Activated B cell treated with CpG ODN at 0.5 μM for 24 hours (primary cell): ENCODE data around the gene KATNB1. TPM values are rescaled to one million over a fixed set of nuclear protein-coding genes. Genes with fewer than 3 reads are reported as not detected.

Experiments
- ATAC-seq: fragments of 200-7000 bp; cut with Tn5 transposase; one replicate; pipeline ENCODE4 v1.10.0; 2021; ENCODE audit warnings: low read depth, mild to moderate bottlenecking, moderate library complexity
- CTCF ChIA-PET: fragments of 350-600 bp; sonication (Branson Sonifier 250); formaldehyde crosslinking; loops from one replicate; lab custom pipeline; 2021; ENCODE audit warnings: antibody characterized with exemption; lab: Charles Lee
- POLR2A ChIA-PET: fragments of 350-600 bp; sonication (Branson Sonifier 250); formaldehyde crosslinking; loops from one replicate; lab custom pipeline; 2021; ENCODE audit warnings: antibody characterized with exemption; lab: Charles Lee
- DNase-seq: peaks from one replicate; pipeline ENCODE4 v3.0.0; 2022
- H3K27ac Mint-ChIP-seq: one replicate; pipeline ENCODE4 v1.8.0; 2020; ENCODE audit warnings: mixed read lengths
- H3K27me3 Mint-ChIP-seq: one replicate; pipeline ENCODE4 v1.8.0; 2021; ENCODE audit warnings: mixed read lengths
- H3K36me3 Mint-ChIP-seq: one replicate; pipeline ENCODE4 v1.8.0; 2021; ENCODE audit warnings: low read depth, mixed read lengths
- H3K4me1 Mint-ChIP-seq: one replicate; pipeline ENCODE4 v1.8.0; 2021; ENCODE audit warnings: mixed read lengths
- H3K4me3 Mint-ChIP-seq: one replicate; pipeline ENCODE4 v1.8.0; 2020; ENCODE audit warnings: mild to moderate bottlenecking, mixed read lengths
- H3K9me3 Mint-ChIP-seq: one replicate; pipeline ENCODE4 v1.8.0; 2020; ENCODE audit warnings: mixed read lengths
- CTCF ChIP-seq: fragments of 200-600 bp; IDR thresholded peaks from one replicate; pipeline ENCODE4 v1.8.0; 2022; ENCODE audit warnings: antibody characterized with exemption, mild to moderate bottlenecking
- intact Hi-C: fragments of 100-400 bp; cut with micrococcal nuclease; formaldehyde crosslinking; loops from one replicate; pipeline ENCODE4 v1.15.1; 2024
- total RNA-seq: library from RNA; stranded (reverse); gene quantifications from 2 replicates; pipeline ENCODE4 v1.2.3, GENCODE V29; 2022

The KATNB1 gene
- total RNA-seq, 1 donor from 2014 or later, result 16.8 TPM

- H3K4me3 Mint-ChIP-seq, result no peak overlapping the region
- no peaks in the 10 kb centered on the region for H3K9me3 Mint-ChIP-seq
- no peaks in the 10 kb centered on the region for H3K36me3 Mint-ChIP-seq
- DNase-seq, result no peak
- no peaks in the 10 kb centered on the region for H3K27me3 Mint-ChIP-seq
- H3K4me1 Mint-ChIP-seq, result peaks cover 8% of the 10 kb centered on the region
- no peak for TF ChIP-seq CTCF
- POLR2A ChIA-PET, result no interaction called here
- no peak overlapping the region for H3K27ac Mint-ChIP-seq
- peak; percentile 10 for ATAC-seq
- CTCF ChIA-PET, result no interaction called here
- intact Hi-C loops, result no loop called here
Measured at GRCh38 chr16:57725151-57725550, 10.4 kb upstream of the KATNB1 start.

GRCh38 chr16:57725554-57725953, 10.0 kb upstream of the KATNB1 start:
- POLR2A ChIA-PET, result no interaction called here
- no peak for TF ChIP-seq CTCF
- Mint-ChIP-seq H3K9me3 (no peaks in the 10 kb centered on the region), H3K27ac (no peak overlapping the region), H3K4me3 (no peak overlapping the region), H3K36me3 (no peaks in the 10 kb centered on the region), H3K4me1 (peaks cover 8% of the 10 kb centered on the region), H3K27me3 (no peaks in the 10 kb centered on the region)
- no peak for ATAC-seq
- intact Hi-C loops, result no loop called here
- CTCF ChIA-PET, result interaction anchor here (1.0 kb wide), 1 partner anchor 149 kb away, joined by 3 read pairs; no protein-coding TSS in a partner anchor
- DNase-seq, result no peak

GRCh38 chr16:57725976-57726375, 9.6 kb upstream of the KATNB1 start:
- peaks cover 8% of the 10 kb centered on the region for H3K4me1 Mint-ChIP-seq
- POLR2A ChIA-PET, result no interaction called here
- intact Hi-C loops, result no loop called here
- no peak overlapping the region for H3K4me3 Mint-ChIP-seq
- no peak for TF ChIP-seq CTCF
- no peaks in the 10 kb centered on the region for H3K9me3 Mint-ChIP-seq
- no peaks in the 10 kb centered on the region for H3K36me3 Mint-ChIP-seq
- CTCF ChIA-PET, result interaction anchor here (1.0 kb wide), 1 partner anchor 149 kb away, joined by 3 read pairs; no protein-coding TSS in a partner anchor
- DNase-seq, result no peak
- no peak for ATAC-seq
- no peaks in the 10 kb centered on the region for H3K27me3 Mint-ChIP-seq
- no peak overlapping the region for H3K27ac Mint-ChIP-seq

GRCh38 chr16:57726433-57726947, 9.1 kb upstream of the KATNB1 start:
- Mint-ChIP-seq H3K4me3 (no peak overlapping the region), H3K9me3 (no peaks in the 10 kb centered on the region), H3K4me1 (peaks cover 8% of the 10 kb centered on the region), H3K36me3 (no peaks in the 10 kb centered on the region), H3K27me3 (no peaks in the 10 kb centered on the region), H3K27ac (no peak overlapping the region)
- no peak for TF ChIP-seq CTCF
- DNase-seq, result no peak
- ATAC-seq, result no peak
- ChIA-PET CTCF (interaction anchor here (1.0 kb wide), 1 partner anchor 150 kb away, joined by 3 read pairs; no protein-coding TSS in a partner anchor), POLR2A (no interaction called here)
- intact Hi-C loops, result no loop called here

GRCh38 chr16:57727610-57728009, 8.0 kb upstream of the KATNB1 start:
- H3K27me3 Mint-ChIP-seq, result no peaks in the 10 kb centered on the region
- CTCF ChIA-PET, result no interaction called here
- no peaks in the 10 kb centered on the region for H3K36me3 Mint-ChIP-seq
- no peak for TF ChIP-seq CTCF
- ATAC-seq, result no peak
- peaks cover 8% of the 10 kb centered on the region for H3K4me1 Mint-ChIP-seq
- POLR2A ChIA-PET, result no interaction called here
- no peak for DNase-seq
- intact Hi-C loops, result no loop called here
- no peak overlapping the region for H3K27ac Mint-ChIP-seq
- no peak overlapping the region for H3K4me3 Mint-ChIP-seq
- H3K9me3 Mint-ChIP-seq, result peaks cover under 1% of the 10 kb centered on the region
